ENCODE measurements around the gene NOP9.
"Not testable (repeated sequence)": the region's sequence is repeated elsewhere in the genome, so short reads cannot be mapped to it uniquely, and the experiment has no call there.

NOP9 gene

GRCh38 chr14:24325041-24325530 lies 25.4 kb downstream of the NOP9 start:
- no peak overlapping the region for H3K4me3 ChIP-seq (ENCODE audit: low read length, poor library complexity, severe bottlenecking)
- no peak overlapping the region for H2AFZ ChIP-seq (ENCODE audit: low read length)
- no peaks in the 10 kb centered on the region for H3K27me3 ChIP-seq (ENCODE audit: insufficient read depth, low read length, poor library complexity, severe bottlenecking)
- H3F3A ChIP-seq (ENCODE audit: low read depth), result 0 out of 2 replicates have a peak, but pooled peaks cover 3% of the 10 kb centered on the region
- no peak for TF ChIP-seq CTCF (conservative IDR thresholded peaks at IDR 0.05; ENCODE audit: low read length)
- no peak for TF ChIP-seq EZH2phosphoT487 (IDR thresholded peaks at IDR 0.05; ENCODE audit: borderline replicate concordance)
- no peak overlapping the region for H3K9ac ChIP-seq (ENCODE audit: low read depth, low read length, poor library complexity, severe bottlenecking)
- H3K9me3 ChIP-seq (ENCODE audit: insufficient read depth, low read depth, low read length), result no peaks in the 10 kb centered on the region
- no peaks in the 10 kb centered on the region for H3K79me2 ChIP-seq (ENCODE audit: insufficient read depth, low read length)
- peaks cover 38% of the 10 kb centered on the region for H3K4me1 ChIP-seq (ENCODE audit: insufficient read depth, low read length, poor library complexity, severe bottlenecking)
- no peaks in the 10 kb centered on the region for H4K20me1 ChIP-seq (ENCODE audit: insufficient read depth, low read length, poor library complexity, severe bottlenecking)
- no peaks in the 10 kb centered on the region for H3K36me3 ChIP-seq (ENCODE audit: insufficient read depth, low read length)
- H3K9me2 ChIP-seq (replicated peaks; ENCODE audit: low read depth, low read length), result no peaks in the 10 kb centered on the region
- H3K4me2 ChIP-seq (ENCODE audit: low read depth, low read length, poor library complexity, severe bottlenecking), result no peak overlapping the region

- H3K79me2 ChIP-seq (ENCODE audit: insufficient read depth, low read length), result no peaks in the 10 kb centered on the region
- H3K4me1 ChIP-seq (ENCODE audit: insufficient read depth, low read length, poor library complexity, severe bottlenecking), result peaks cover 38% of the 10 kb centered on the region
- H3K27me3 ChIP-seq (ENCODE audit: insufficient read depth, low read length, poor library complexity, severe bottlenecking), result no peaks in the 10 kb centered on the region
- no peak overlapping the region for H3K4me2 ChIP-seq (ENCODE audit: low read depth, low read length, poor library complexity, severe bottlenecking)
- no peaks in the 10 kb centered on the region for H3K36me3 ChIP-seq (ENCODE audit: insufficient read depth, low read length)
- TF ChIP-seq EZH2phosphoT487 (IDR thresholded peaks at IDR 0.05; ENCODE audit: borderline replicate concordance) (no peak), CTCF (conservative IDR thresholded peaks at IDR 0.05; ENCODE audit: low read length) (no peak)
- H3F3A ChIP-seq (ENCODE audit: low read depth), result 0 out of 2 replicates have a peak, but pooled peaks cover 3% of the 10 kb centered on the region
- H3K4me3 ChIP-seq (ENCODE audit: low read length, poor library complexity, severe bottlenecking), result no peak overlapping the region
- no peak overlapping the region for H3K9ac ChIP-seq (ENCODE audit: low read depth, low read length, poor library complexity, severe bottlenecking)
- H3K9me2 ChIP-seq (replicated peaks; ENCODE audit: low read depth, low read length), result no peaks in the 10 kb centered on the region
- no peak overlapping the region for H2AFZ ChIP-seq (ENCODE audit: low read length)
- H4K20me1 ChIP-seq (ENCODE audit: insufficient read depth, low read length, poor library complexity, severe bottlenecking), result no peaks in the 10 kb centered on the region
- no peaks in the 10 kb centered on the region for H3K9me3 ChIP-seq (ENCODE audit: insufficient read depth, low read depth, low read length)
These were observed 26.3 kb downstream of the NOP9 start for GRCh38 chr14:24325963-24326362.

GRCh38 chr14:24327303-24327702 lies 27.7 kb downstream of the NOP9 start:
- peak overlapping the region; percentile 50 for H3K4me3 ChIP-seq (ENCODE audit: low read length, poor library complexity, severe bottlenecking)
- H3K9me3 ChIP-seq (ENCODE audit: insufficient read depth, low read depth, low read length), result no peaks in the 10 kb centered on the region
- H3K9ac ChIP-seq (ENCODE audit: low read depth, low read length, poor library complexity, severe bottlenecking), result peak overlapping the region; percentile 59
- H4K20me1 ChIP-seq (ENCODE audit: insufficient read depth, low read length, poor library complexity, severe bottlenecking), result no peaks in the 10 kb centered on the region
- peaks cover 45% of the 10 kb centered on the region for H3K4me1 ChIP-seq (ENCODE audit: insufficient read depth, low read length, poor library complexity, severe bottlenecking)
- H3K9me2 ChIP-seq (replicated peaks; ENCODE audit: low read depth, low read length), result no peaks in the 10 kb centered on the region
- H3F3A ChIP-seq (ENCODE audit: low read depth), result 0 out of 2 replicates have a peak, but pooled peaks cover 3% of the 10 kb centered on the region
- H2AFZ ChIP-seq (ENCODE audit: low read length), result peak overlapping the region; percentile 94
- no peak for TF ChIP-seq EZH2phosphoT487 (IDR thresholded peaks at IDR 0.05; ENCODE audit: borderline replicate concordance)
- H3K27me3 ChIP-seq (ENCODE audit: insufficient read depth, low read length, poor library complexity, severe bottlenecking), result no peaks in the 10 kb centered on the region
- peak overlapping the region; percentile 65 for H3K4me2 ChIP-seq (ENCODE audit: low read depth, low read length, poor library complexity, severe bottlenecking)
- no peaks in the 10 kb centered on the region for H3K36me3 ChIP-seq (ENCODE audit: insufficient read depth, low read length)
- H3K79me2 ChIP-seq (ENCODE audit: insufficient read depth, low read length), result no peaks in the 10 kb centered on the region

- H3K4me2 ChIP-seq (ENCODE audit: low read depth, low read length, poor library complexity, severe bottlenecking), result peak overlapping the region; percentile 65
- not testable (repeated sequence) for H3K9me2 ChIP-seq (replicated peaks; ENCODE audit: low read depth, low read length); H4K20me1 ChIP-seq (ENCODE audit: insufficient read depth, low read length, poor library complexity, severe bottlenecking); H3K27me3 ChIP-seq (ENCODE audit: insufficient read depth, low read length, poor library complexity, severe bottlenecking); H3K36me3 ChIP-seq (ENCODE audit: insufficient read depth, low read length); H3K4me3 ChIP-seq (ENCODE audit: low read length, poor library complexity, severe bottlenecking); H3K9ac ChIP-seq (ENCODE audit: low read depth, low read length, poor library complexity, severe bottlenecking); H3K79me2 ChIP-seq (ENCODE audit: insufficient read depth, low read length); H2AFZ ChIP-seq (ENCODE audit: low read length); H3K9me3 ChIP-seq (ENCODE audit: insufficient read depth, low read depth, low read length); H3F3A ChIP-seq (ENCODE audit: low read depth)
- H3K4me1 ChIP-seq (ENCODE audit: insufficient read depth, low read length, poor library complexity, severe bottlenecking), result peaks cover 46% of the 10 kb centered on the region
- TF ChIP-seq CTCF (conservative IDR thresholded peaks at IDR 0.05; ENCODE audit: low read length), result peak; percentile 44; the same call in 1 of the 2 replicates
These were observed 28.3 kb downstream of the NOP9 start for GRCh38 chr14:24327914-24328313.
